Measurements from ENCODE around the gene SLC25A44.

SLC25A44 gene

GRCh38 chr1:156241311-156241811, 47.5 kb downstream of the SLC25A44 start:
- no peak for DNase-seq (ENCODE audit: low spot score)

- no peak for DNase-seq (ENCODE audit: low spot score)
These were observed 48.0 kb downstream of the SLC25A44 start, which contains the start of gene BGLAP for GRCh38 chr1:156241926-156242325. BGLAP (plus strand) TSS chr1:156242184; CDS start chr1:156242232, 48 bp downstream.

- DNase-seq (ENCODE audit: low spot score): no peak
These were observed 48.8 kb downstream of the SLC25A44 start for GRCh38 chr1:156242738-156243137.

GRCh38 chr1:156244126-156244525, 50.2 kb downstream of the SLC25A44 start:
- DNase-seq (ENCODE audit: low spot score): no peak

GRCh38 chr1:156244712-156245111, 50.8 kb downstream of the SLC25A44 start:
- DNase-seq (ENCODE audit: low spot score): no peak

- DNase-seq (ENCODE audit: low spot score): no peak
These were observed 51.7 kb downstream of the SLC25A44 start for GRCh38 chr1:156245451-156246232.

GRCh38 chr1:156246241-156246780, 52.4 kb downstream of the SLC25A44 start:
- DNase-seq (ENCODE audit: low spot score): no peak

GRCh38 chr1:156246781-156247459, 53.0 kb downstream of the SLC25A44 start:
- DNase-seq (ENCODE audit: low spot score): no peak

- DNase-seq (ENCODE audit: low spot score): peak; percentile 97
These were observed 53.8 kb downstream of the SLC25A44 start, which contains the start of gene PAQR6 for GRCh38 chr1:156247460-156248322. PAQR6 (minus strand) TSS chr1:156248056; CDS start chr1:156246731, 1,325 bp downstream.

- DNase-seq (ENCODE audit: low spot score): no peak
These were observed 54.4 kb downstream of the SLC25A44 start for GRCh38 chr1:156248323-156248683.

- DNase-seq (ENCODE audit: low spot score): no peak
These were observed 55.7 kb downstream of the SLC25A44 start for GRCh38 chr1:156249593-156249992.

GRCh38 chr1:156251527-156251926, 57.6 kb downstream of the SLC25A44 start:
- DNase-seq (ENCODE audit: low spot score): peak; percentile 46

- DNase-seq (ENCODE audit: low spot score): no peak
These were observed 59.7 kb downstream of the SLC25A44 start for GRCh38 chr1:156253634-156254033.

GRCh38 chr1:156257711-156258110, 63.8 kb downstream of the SLC25A44 start:
- no peak for DNase-seq (ENCODE audit: low spot score)

GRCh38 chr1:156258859-156259258, 65.0 kb downstream of the SLC25A44 start:
- no peak for DNase-seq (ENCODE audit: low spot score)

GRCh38 chr1:156259805-156260204, 65.9 kb downstream of the SLC25A44 start:
- DNase-seq (ENCODE audit: low spot score): peak; percentile 64

GRCh38 chr1:156260896-156261295, 67.0 kb downstream of the SLC25A44 start:
- peak; percentile 76 for DNase-seq (ENCODE audit: low spot score)
